ENCODE data around the gene MAPKAP1. TPM values are rescaled to one million over a fixed set of nuclear protein-coding genes. Genes with fewer than 3 reads are reported as not detected.

The MAPKAP1 gene
- total RNA-seq, 1 donor from 2014 or later = 52.2 TPM

DNA sequence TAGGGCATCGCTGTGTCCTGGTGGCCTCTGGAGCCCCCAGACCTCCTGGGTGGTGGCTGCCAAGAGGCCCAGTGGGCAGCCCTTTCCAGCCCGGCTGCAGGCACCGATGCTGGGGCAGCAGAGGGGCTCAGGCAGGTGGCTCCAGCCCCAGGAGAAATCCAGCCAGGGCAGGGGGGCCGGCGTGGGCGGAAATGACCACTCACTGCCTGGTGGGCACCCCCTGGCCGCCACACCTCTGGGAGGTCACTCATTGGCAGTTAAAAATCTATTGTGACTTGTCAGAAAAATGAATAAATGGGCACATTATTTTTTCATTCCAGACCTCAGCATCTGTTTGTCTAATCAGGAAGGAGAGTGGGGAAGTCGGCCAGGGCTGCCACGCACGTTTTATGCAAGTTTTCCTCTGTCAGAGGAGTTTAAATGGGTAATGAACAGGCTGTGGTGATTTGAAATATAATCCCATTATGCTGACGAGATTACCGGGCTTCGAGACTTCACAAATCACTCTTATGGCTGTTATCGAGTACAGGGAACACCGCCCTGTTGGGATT, 273.5 kb downstream of the MAPKAP1 start:
- peak; percentile 17 to 37 for DNase-seq (ENCODE audit: low read depth in 2 of 2)

GRCh38 chr9:125432715-125433385, 274.2 kb downstream of the MAPKAP1 start:
- DNase-seq (ENCODE audit: low read depth in 2 of 2) = no peak

DNA sequence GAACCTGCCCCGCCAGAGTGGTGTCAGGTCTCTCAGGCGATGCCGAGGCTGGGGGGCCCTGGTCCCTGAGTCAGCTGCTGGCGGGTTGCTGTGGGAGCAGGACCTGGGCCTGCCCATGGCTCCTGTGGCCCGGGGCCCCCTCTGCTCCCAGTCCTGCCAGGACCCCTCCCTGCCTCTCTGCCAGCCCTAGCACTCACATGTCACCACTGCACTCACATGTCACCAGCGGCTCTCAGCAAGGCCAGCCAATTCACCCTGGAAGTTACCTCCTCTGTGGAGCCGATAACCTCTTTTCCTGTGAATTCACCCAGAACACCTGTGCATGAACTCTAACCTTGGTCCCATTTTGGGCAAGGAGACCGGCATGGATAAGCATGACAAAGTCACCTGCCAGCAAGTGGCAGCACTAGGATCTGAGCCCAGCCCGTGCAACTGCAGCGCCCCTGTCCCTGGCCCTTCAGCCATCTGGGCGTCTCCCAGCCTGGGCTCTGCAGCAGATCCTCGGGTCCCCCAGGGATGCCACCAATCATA, 275.2 kb downstream of the MAPKAP1 start:
- no peak for DNase-seq (ENCODE audit: low read depth in 2 of 2)

- no peak for DNase-seq (ENCODE audit: low read depth in 2 of 2)
These were observed 276.0 kb downstream of the MAPKAP1 start for GRCh38 chr9:125431012-125431305.

GRCh38 chr9:125430161-125431011, 276.6 kb downstream of the MAPKAP1 start:
- DNase-seq (ENCODE audit: low read depth in 2 of 2) = no peak

- no peak for DNase-seq (ENCODE audit: low read depth in 2 of 2)
These were observed 277.4 kb downstream of the MAPKAP1 start for GRCh38 chr9:125429476-125430160.

GRCh38 chr9:125428902-125429467, 278.0 kb downstream of the MAPKAP1 start:
- no peak for DNase-seq (ENCODE audit: low read depth in 2 of 2)

- DNase-seq (ENCODE audit: low read depth in 2 of 2) = peak; percentile 16 to 34
These were observed 278.7 kb downstream of the MAPKAP1 start for GRCh38 chr9:125428060-125428901.

DNA sequence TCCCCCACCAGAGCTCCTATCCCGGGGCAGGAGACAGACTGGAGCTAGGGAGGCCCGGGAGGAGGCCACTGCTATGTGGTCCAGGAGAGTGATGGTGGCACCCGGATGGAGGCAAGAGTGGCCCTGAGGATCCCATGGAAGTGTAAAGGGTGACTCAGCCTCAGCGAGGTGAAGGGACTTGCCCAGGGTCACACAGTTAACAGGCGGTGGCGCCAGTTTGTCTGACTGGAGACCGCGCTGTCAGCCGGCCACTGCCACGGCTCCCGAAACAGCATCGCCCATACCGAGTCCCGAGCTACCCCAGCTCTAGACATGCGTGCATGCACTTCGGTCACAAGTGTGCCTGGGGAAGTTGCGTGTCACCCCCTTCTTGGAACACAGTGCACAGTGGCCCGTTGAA, 279.5 kb downstream of the MAPKAP1 start:
- DNase-seq (ENCODE audit: low read depth in 2 of 2) = no peak

GRCh38 chr9:125426926-125427325, 280.1 kb downstream of the MAPKAP1 start:
- DNase-seq (ENCODE audit: low read depth in 2 of 2) = no peak

DNA sequence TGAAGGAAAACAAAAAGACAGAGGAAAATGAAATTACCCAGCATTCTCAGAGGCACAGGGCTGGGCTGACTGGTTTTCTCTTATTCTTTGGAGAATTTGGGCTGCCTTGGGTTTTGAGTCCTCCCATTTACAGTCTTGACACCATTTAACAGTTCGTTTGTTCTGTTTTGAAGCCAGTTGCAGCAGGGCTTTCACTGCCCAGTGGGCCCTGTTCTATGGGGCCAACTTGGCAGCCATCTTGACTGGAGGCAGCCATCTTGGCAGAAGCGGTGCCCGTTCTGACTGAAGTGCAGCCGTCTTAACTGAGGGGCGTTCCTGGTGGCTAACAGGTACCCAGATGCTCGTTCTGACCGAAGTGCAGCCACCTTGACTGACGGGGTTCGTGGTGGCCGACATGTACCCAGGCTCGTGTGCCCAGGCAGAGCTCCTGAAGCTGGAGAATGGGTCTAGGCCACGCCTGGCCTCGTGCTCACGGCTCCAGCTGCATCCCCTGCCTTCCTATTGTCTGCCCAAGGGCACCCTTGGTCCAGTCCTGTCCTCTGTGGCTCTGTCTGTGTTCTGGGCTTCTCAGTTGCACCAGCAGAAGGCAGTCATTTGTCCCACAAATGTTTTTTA, 281.0 kb downstream of the MAPKAP1 start:
- DNase-seq (ENCODE audit: low read depth in 2 of 2) = no peak

GRCh38 chr9:125425170-125425897, 281.7 kb downstream of the MAPKAP1 start:
- no peak for DNase-seq (ENCODE audit: low read depth in 2 of 2)

DNA sequence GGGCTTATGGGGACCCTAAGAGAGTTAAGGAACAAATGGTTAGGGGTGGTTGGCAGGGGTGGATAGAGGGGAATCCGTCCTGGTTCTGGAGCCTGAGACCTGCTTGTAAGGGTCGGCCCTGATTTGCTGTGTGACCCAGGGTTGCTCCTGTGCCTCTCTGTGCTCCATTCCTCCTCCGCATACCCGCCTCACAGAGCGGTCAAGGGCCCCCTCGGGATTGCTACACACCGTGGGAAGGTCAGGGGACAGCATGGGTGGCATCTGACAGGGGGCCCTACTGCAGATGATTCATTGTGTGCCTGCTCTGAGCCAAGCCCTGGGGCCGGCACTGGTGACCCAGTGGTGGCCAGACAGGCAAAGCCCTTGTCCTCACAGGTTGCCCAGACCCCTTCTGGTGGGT, 283.0 kb downstream of the MAPKAP1 start:
- DNase-seq (ENCODE audit: low read depth in 2 of 2) = no peak

GRCh38 chr9:125422853-125423252, 284.2 kb downstream of the MAPKAP1 start:
- DNase-seq (ENCODE audit: low read depth in 2 of 2) = no peak

DNA sequence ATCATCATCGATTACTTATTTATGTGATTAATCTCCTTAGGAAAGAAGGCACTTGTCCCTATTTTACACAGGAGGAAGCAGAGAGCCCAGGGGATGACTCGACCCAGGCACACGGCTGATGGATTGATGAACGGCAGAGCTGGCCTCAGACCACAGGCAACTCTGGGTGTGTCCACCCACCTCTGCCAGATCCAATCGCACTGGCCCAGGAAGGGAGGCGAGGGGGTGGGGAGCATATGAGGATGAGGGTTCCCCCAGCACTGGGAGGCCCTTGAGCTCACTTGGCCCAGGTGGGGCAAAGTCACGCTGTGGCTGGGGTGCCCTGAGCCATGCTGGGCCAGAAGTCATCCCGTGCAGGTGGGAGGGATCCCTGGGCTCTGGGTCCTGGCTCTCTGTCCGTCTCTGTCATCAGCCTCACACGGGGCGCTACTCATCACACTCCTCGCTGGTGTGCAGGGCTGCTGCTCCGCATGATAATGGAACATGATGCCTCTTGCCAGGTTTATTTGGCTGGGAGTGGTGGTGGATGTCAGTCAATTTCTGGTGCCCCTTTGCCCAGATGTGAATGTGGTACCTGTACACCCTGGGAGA, 285.3 kb downstream of the MAPKAP1 start:
- DNase-seq (ENCODE audit: low read depth in 2 of 2) = no peak

- no peak for DNase-seq (ENCODE audit: low read depth in 2 of 2)
These were observed 285.8 kb downstream of the MAPKAP1 start for GRCh38 chr9:125421166-125421565.

GRCh38 chr9:125418404-125418803, 288.6 kb downstream of the MAPKAP1 start:
- no peak for DNase-seq (ENCODE audit: low read depth in 2 of 2)

DNA sequence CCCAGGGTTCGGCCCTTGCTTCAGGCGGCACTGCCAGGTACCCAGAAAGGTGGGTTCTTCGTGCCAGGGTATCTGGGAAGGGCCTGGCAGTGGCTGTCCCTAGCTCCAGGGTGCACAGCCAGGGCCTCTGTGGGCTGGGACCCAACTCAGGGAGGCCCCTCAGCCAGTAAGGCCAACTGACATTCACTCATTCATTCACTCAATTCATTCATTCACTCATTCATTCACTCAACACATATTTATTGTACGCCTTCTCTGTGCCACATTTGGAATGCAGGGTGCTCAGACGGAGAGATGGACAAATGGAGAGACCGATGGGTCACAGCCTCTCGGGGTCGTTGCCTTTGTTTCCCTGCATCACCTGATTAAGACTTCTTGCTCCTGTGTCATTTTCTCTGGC, 290.5 kb downstream of the MAPKAP1 start:
- DNase-seq (ENCODE audit: low read depth in 2 of 2) = no peak
